DOHH2 (cell line): ENCODE data around the gene BRD8.

ENCODE experiments used
- EZH2phosphoT487 ChIP-seq: fragments of 200-600 bp; sonication (generic); IDR thresholded peaks from 2 replicates; pipeline ENCODE4 v1.6.1; 2017; ENCODE audit warnings: borderline replicate concordance, mild to moderate bottlenecking, antibody characterized with exemption, low read length, moderate library complexity, mixed read lengths
- TF ChIP-seq, protein P1 (sequence below): fragments of 200-600 bp; sonication (generic); IDR thresholded peaks from one replicate; pipeline ENCODE4 v1.5.1; 2014; ENCODE audit warnings: antibody characterized with exemption, mild to moderate bottlenecking, low read depth, low read length; ENCODE audit not compliant: poor library complexity, severe bottlenecking

DNA sequence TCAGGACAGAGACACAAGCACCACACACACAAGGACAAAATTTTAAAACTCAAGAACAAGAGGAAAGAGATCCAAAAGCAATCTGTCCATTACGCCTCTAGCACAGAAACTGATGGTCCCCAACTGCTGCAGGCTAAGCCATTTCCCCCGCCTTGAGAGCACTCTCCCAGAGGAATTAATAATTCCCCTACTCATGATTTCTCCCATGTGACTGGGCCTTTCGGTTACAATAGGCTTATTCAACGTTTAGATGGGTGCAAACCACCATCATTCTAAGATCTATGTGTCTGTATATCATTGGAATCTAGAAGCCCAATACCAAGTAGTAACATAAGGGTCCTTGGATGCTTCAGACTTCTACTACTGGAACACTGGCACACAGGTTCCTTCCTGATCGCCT is 18.8 kb downstream of the BRD8 start:
- no peak for TF ChIP-seq EZH2phosphoT487
- TF ChIP-seq, protein P1, sequence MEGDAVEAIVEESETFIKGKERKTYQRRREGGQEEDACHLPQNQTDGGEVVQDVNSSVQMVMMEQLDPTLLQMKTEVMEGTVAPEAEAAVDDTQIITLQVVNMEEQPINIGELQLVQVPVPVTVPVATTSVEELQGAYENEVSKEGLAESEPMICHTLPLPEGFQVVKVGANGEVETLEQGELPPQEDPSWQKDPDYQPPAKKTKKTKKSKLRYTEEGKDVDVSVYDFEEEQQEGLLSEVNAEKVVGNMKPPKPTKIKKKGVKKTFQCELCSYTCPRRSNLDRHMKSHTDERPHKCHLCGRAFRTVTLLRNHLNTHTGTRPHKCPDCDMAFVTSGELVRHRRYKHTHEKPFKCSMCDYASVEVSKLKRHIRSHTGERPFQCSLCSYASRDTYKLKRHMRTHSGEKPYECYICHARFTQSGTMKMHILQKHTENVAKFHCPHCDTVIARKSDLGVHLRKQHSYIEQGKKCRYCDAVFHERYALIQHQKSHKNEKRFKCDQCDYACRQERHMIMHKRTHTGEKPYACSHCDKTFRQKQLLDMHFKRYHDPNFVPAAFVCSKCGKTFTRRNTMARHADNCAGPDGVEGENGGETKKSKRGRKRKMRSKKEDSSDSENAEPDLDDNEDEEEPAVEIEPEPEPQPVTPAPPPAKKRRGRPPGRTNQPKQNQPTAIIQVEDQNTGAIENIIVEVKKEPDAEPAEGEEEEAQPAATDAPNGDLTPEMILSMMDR: no peak
